CD4-positive, CD25-positive, alpha-beta regulatory T cell (primary cell): Measurements from ENCODE around the gene GPR107. TPM values are rescaled to one million over a fixed set of nuclear protein-coding genes. Genes with fewer than 3 reads are reported as not detected.
A peak's percentile ranks its signal among the peaks of the same experiment; 100 is the strongest.

Experiments used
- ATAC-seq, 2 donors: fragments of 150-1000 bp; cut with Tn5 transposase; one replicate each; pipeline ENCODE4 v1.10.0; 2021; ENCODE audit warnings: low read depth in 2 of 2, moderate number of reproducible peaks in 2 of 2, moderate library complexity in 1 of 2
- DNase-seq, 3 donors: peaks; one replicate each; pipeline versions ENCODE4 v3.0.0 to v3.0.0-alpha.2; 2012 to 2022; ENCODE audit warnings: mixed read lengths in 1 of 3
- H3K27ac ChIP-seq: one replicate; pipeline ENCODE4 v1.7.0; 2013; ENCODE audit warnings: mild to moderate bottlenecking, low read length; ENCODE audit not compliant: insufficient read depth, poor library complexity, severe bottlenecking
- H3K27me3 ChIP-seq: one replicate; pipeline ENCODE4 v1.7.0; 2013; ENCODE audit warnings: low read length; ENCODE audit not compliant: control insufficient read depth, insufficient read depth
- H3K36me3 ChIP-seq: one replicate; pipeline ENCODE4 v1.7.0; 2013; ENCODE audit warnings: mild to moderate bottlenecking, low read length, moderate library complexity; ENCODE audit not compliant: control insufficient read depth, insufficient read depth
- H3K4me1 ChIP-seq: 2 replicates; pipeline ENCODE4 v1.7.0; 2013; ENCODE audit warnings: mild to moderate bottlenecking, low read length; ENCODE audit not compliant: insufficient read depth, control insufficient read depth, poor library complexity, severe bottlenecking
- H3K4me3 ChIP-seq: one replicate; pipeline ENCODE4 v1.7.0; 2013; ENCODE audit warnings: low read depth, mild to moderate bottlenecking, low read length, moderate library complexity
- H3K9me3 ChIP-seq, 2 experiments: 1 replicate in 1 of 2; 2 replicates in 1 of 2; pipeline ENCODE4 v1.7.0; 2013; ENCODE audit warnings: low read length in 2 of 2, mild to moderate bottlenecking in 1 of 2, moderate library complexity in 1 of 2; ENCODE audit not compliant: control insufficient read depth in 2 of 2
- H3K27ac Mint-ChIP-seq, 3 donors: one replicate each; pipeline ENCODE4 v1.8.0; 2020 to 2022; ENCODE audit warnings: mild to moderate bottlenecking in 3 of 3, mixed read lengths in 3 of 3, moderate library complexity in 2 of 3
- H3K27me3 Mint-ChIP-seq: one replicate; pipeline ENCODE4 v1.8.0; 2022; ENCODE audit warnings: mild to moderate bottlenecking, mixed read lengths
- H3K36me3 Mint-ChIP-seq: one replicate; pipeline ENCODE4 v1.8.0; 2020; ENCODE audit warnings: mixed read lengths
- H3K4me1 Mint-ChIP-seq, 4 donors: one replicate each; pipeline ENCODE4 v1.8.0; 2020 to 2022; ENCODE audit warnings: mixed read lengths in 4 of 4, mild to moderate bottlenecking in 1 of 4
- H3K4me3 Mint-ChIP-seq, 4 donors: one replicate each; pipeline ENCODE4 v1.8.0; 2020 to 2022; ENCODE audit warnings: mild to moderate bottlenecking in 4 of 4, mixed read lengths in 4 of 4, moderate library complexity in 3 of 4
- H3K9me3 Mint-ChIP-seq, 7 donors: one replicate each; pipeline ENCODE4 v1.8.0; 2020 to 2022; ENCODE audit warnings: mixed read lengths in 7 of 7, mild to moderate bottlenecking in 3 of 7, moderate library complexity in 2 of 7
- polyA plus RNA-seq, 4 donors: library from polyadenylated mRNA; unstranded; fragments of 300-500 nt; fragmentation: Illumina TruSeq; gene quantifications; one replicate each; pipeline ENCODE4 v1.2.3, GENCODE V29; 2021
- total RNA-seq: library from RNA; stranded (reverse); gene quantifications from one replicate; pipeline ENCODE4 v1.2.3, GENCODE V29; 2022

Gene GPR107
- total and polyA plus RNA-seq, 5 donors from 2014 or later = 2.8 to 29.9 (median 3.3) TPM

DNA sequence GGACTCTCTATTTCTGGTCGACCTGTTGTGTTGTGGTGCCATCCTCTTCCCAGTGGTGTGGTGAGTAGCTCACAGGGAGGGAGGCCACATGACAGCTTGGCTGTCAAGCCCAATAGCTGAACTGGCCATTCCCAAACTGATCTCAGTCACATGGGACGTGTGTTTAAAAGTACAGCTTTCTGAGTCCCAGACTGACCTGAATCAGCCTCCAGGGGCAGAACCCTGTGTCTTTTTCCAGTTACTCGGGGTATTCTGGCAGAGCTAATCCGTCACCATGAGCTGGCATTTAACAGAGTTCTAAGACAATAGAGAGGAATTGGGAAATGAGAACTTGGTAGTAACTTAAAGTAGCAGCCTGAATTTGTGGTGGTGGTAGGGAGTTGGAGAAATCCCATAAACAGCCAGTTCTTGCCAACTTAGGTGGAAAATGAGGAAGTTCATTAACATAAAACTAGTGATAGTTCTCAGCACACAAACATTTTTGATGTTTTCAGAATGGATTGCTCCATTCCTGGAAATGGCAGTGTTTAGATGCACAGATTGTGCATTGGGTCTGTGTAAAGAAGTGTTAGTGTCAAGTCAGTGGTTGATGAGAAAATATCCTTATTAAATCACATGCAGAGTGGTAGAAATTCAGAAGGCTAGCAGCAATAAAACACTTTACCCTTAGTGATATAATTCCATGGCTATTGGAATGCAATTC lies 50.9 kb downstream of the GPR107 start:
- Mint-ChIP-seq H3K9me3 (no peaks in the 10 kb centered on the region), H3K4me3 (no peak overlapping the region), H3K4me1 (peaks cover 8 to 19% (median 14%) of the 10 kb centered on the region in 4 donors), H3K27ac (peak overlapping the region in 2 of 3 donors; percentile 62 to 83), H3K36me3 (peaks cover 32% of the 10 kb centered on the region), H3K27me3 (peaks cover 4% of the 10 kb centered on the region)
- no peaks in the 10 kb centered on the region for H3K9me3 ChIP-seq
- no peaks in the 10 kb centered on the region for H3K27me3 ChIP-seq
- no peak overlapping the region for H3K27ac ChIP-seq
- H3K4me1 ChIP-seq = peaks cover 12% of the 10 kb centered on the region
- no peak overlapping the region for H3K4me3 ChIP-seq
- ATAC-seq (no peak), DNase-seq (no peak)
- H3K36me3 ChIP-seq = peaks cover 54% of the 10 kb centered on the region

DNA sequence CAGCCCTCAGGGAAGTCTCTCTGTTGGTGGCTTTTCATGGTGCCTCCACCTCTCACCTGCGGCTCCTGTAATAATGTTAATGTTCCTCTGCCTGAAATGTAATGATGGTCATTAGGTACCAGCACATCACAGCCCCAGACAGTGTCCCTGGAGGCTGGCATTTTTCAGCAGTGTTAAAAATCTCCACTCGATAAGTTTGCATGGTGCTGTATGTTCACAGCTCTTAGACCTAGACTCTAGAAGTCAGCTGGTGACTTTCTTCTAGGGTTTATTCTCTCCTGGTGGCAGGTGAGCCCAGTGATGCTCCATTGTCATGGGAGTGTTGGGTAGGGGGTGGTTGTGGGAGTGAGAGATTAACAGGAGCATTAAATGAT lies 53.1 kb downstream of the GPR107 start:
- Mint-ChIP-seq H3K36me3 (peaks cover 43% of the 10 kb centered on the region), H3K4me1 (peaks cover 12 to 23% (median 14%) of the 10 kb centered on the region in 4 donors), H3K9me3 (no peaks in the 10 kb centered on the region), H3K27me3 (peaks cover 4% of the 10 kb centered on the region), H3K4me3 (no peak overlapping the region), H3K27ac (peak overlapping the region in 2 of 3 donors; percentile 52 to 83)
- H3K27me3 ChIP-seq = no peaks in the 10 kb centered on the region
- no peak for ATAC-seq
- peaks cover 12% of the 10 kb centered on the region for H3K4me1 ChIP-seq
- H3K36me3 ChIP-seq = peaks cover 50% of the 10 kb centered on the region
- no peaks in the 10 kb centered on the region for H3K9me3 ChIP-seq
- no peak overlapping the region for H3K4me3 ChIP-seq
- H3K27ac ChIP-seq = no peak overlapping the region
- DNase-seq = no peak

DNA sequence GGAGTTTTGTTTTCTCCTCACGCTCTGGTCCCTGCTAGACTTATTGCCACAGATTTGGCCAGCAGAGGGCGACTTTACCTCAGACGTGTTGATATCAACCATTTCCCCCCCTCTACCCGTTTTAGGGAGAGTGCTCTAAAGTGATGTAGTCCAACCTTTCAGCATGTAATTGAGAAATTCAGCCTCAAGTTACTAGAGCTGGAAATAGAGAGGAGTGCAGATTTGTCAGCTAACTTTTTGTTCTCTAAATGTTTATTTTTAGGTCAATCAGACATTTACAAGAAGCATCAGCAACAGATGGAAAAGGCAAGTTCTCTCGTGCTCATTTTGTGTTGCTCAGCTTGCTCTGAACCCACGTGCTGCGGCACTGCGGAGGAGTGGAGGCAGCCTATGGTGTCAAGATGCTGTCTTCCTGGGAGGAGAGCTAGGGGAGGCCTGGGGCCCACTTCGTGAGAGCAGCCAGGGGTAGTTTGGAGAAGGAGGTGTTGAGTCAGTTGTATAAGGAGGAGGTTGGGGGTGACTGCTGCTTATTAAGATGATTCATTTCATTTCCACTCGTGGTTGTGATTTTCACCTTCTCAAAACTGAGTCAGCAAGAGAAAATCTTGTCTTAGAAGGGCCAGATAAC lies 53.6 kb downstream of the GPR107 start:
- Mint-ChIP-seq H3K36me3 (peaks cover 45% of the 10 kb centered on the region), H3K27me3 (peaks cover 4% of the 10 kb centered on the region), H3K4me3 (peak overlapping the region in 1 of 4 donors; percentile 30), H3K4me1 (peaks cover 12 to 23% (median 15%) of the 10 kb centered on the region in 4 donors), H3K9me3 (no peaks in the 10 kb centered on the region), H3K27ac (peak overlapping the region; percentile 44 to 83 (median 52))
- no peaks in the 10 kb centered on the region for H3K27me3 ChIP-seq
- H3K4me3 ChIP-seq = no peak overlapping the region
- no peaks in the 10 kb centered on the region for H3K9me3 ChIP-seq
- H3K36me3 ChIP-seq = peaks cover 49% of the 10 kb centered on the region
- DNase-seq (peak; percentile 71 to 83 (median 80)), ATAC-seq (peak; percentile 79 to 82)
- H3K27ac ChIP-seq = peak overlapping the region; percentile 48
- peaks cover 12% of the 10 kb centered on the region for H3K4me1 ChIP-seq

DNA sequence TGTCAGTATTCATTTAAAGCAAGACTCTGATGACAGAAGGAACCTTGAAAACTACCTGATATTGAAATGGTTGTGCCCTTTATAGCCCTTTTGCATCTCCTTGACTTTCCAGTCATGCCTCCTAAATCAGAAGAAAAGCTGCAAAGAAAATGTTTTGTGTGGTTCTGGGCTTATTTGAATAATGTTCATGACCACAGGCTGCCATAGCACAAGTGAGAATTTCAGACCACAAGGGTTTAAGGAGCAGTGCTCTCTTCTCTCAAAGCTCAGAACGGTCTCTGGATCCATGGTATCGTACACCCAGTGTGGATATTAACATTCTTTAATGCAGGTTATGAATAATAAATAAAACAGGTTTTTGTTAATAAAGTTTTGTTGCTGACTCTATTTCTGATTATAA lies 54.2 kb downstream of the GPR107 start:
- peak overlapping the region in 2 of 3 donors; percentile 51 to 83 for H3K27ac Mint-ChIP-seq
- peaks cover 12 to 23% (median 15%) of the 10 kb centered on the region in 4 donors for H3K4me1 Mint-ChIP-seq
- no peaks in the 10 kb centered on the region for H3K9me3 Mint-ChIP-seq
- Histone ChIP-seq H3K9me3 (no peaks in the 10 kb centered on the region), H3K27me3 (no peaks in the 10 kb centered on the region), H3K4me3 (no peak overlapping the region), H3K36me3 (peaks cover 46% of the 10 kb centered on the region), H3K4me1 (peaks cover 12% of the 10 kb centered on the region), H3K27ac (no peak overlapping the region)
- H3K36me3 Mint-ChIP-seq = peaks cover 45% of the 10 kb centered on the region
- peak overlapping the region in 1 of 4 donors; percentile 30 for H3K4me3 Mint-ChIP-seq
- DNase-seq (no peak), ATAC-seq (no peak)
- peaks cover 4% of the 10 kb centered on the region for H3K27me3 Mint-ChIP-seq

DNA sequence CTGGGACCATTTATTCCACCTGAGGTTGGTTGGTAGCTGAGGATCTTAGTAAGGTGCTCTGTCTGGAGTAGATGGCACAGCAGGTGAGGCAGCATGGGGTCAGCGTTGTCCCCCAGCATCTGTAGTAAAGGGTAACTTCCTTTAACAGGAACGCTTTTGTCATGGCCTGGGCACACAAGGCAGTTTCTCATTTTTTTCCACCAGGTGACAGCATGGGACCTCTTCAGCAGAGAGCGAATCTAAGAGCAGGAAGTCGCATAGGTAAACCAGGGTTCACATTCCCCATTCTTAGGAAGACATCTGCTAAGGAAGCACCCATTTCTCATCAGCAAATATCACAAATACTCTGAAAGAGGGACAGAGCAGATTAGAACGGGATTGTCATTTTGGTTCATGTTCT lies 56.5 kb downstream of the GPR107 start:
- no peaks in the 10 kb centered on the region for H3K27me3 ChIP-seq
- no peak overlapping the region for H3K4me3 ChIP-seq
- peaks cover 12 to 23% (median 15%) of the 10 kb centered on the region in 4 donors for H3K4me1 Mint-ChIP-seq
- no peak for ATAC-seq
- DNase-seq = peak in 2 of 3 donors; percentile 36 to 52
- H3K9me3 ChIP-seq = no peaks in the 10 kb centered on the region
- no peaks in the 10 kb centered on the region for H3K9me3 Mint-ChIP-seq
- H3K36me3 ChIP-seq = peaks cover 37% of the 10 kb centered on the region
- no peak overlapping the region for H3K27ac ChIP-seq
- H3K36me3 Mint-ChIP-seq = peaks cover 32% of the 10 kb centered on the region
- peak overlapping the region in 2 of 3 donors; percentile 76 for H3K27ac Mint-ChIP-seq
- peaks cover 12% of the 10 kb centered on the region for H3K4me1 ChIP-seq
- H3K27me3 Mint-ChIP-seq = peaks cover 4% of the 10 kb centered on the region
- no peak overlapping the region for H3K4me3 Mint-ChIP-seq

DNA sequence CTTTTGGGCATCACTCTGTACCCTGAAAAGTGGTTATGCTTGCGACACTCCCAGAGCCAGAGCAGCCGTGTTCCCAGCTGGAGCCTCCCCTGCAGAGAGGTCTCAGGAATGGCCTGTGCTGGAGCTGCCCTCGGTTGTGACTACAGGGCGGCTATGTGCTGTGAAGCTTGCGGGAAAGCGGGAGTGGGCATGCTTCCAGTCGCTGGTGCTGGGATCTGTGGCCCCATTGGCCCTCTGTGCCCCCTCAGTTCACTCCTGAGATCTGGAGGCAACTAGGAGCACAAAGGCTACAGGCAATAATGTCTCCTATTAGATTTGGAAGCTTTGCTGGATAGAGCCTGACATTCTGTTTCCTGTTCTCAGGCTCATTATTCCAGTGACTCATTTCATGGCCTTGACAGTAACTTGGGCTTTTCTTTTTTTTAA lies 56.9 kb downstream of the GPR107 start:
- DNase-seq = no peak
- H3K27ac ChIP-seq = no peak overlapping the region
- no peaks in the 10 kb centered on the region for H3K9me3 ChIP-seq
- no peak for ATAC-seq
- no peak overlapping the region for H3K4me3 ChIP-seq
- no peaks in the 10 kb centered on the region for H3K9me3 Mint-ChIP-seq
- peaks cover 12 to 23% (median 15%) of the 10 kb centered on the region in 4 donors for H3K4me1 Mint-ChIP-seq
- H3K4me1 ChIP-seq = peaks cover 12% of the 10 kb centered on the region
- H3K27ac Mint-ChIP-seq = peak overlapping the region in 1 of 3 donors; percentile 76
- H3K27me3 Mint-ChIP-seq = peaks cover 4% of the 10 kb centered on the region
- H3K36me3 ChIP-seq = peaks cover 34% of the 10 kb centered on the region
- H3K4me3 Mint-ChIP-seq = no peak overlapping the region
- H3K27me3 ChIP-seq = no peaks in the 10 kb centered on the region
- H3K36me3 Mint-ChIP-seq = peaks cover 30% of the 10 kb centered on the region

DNA sequence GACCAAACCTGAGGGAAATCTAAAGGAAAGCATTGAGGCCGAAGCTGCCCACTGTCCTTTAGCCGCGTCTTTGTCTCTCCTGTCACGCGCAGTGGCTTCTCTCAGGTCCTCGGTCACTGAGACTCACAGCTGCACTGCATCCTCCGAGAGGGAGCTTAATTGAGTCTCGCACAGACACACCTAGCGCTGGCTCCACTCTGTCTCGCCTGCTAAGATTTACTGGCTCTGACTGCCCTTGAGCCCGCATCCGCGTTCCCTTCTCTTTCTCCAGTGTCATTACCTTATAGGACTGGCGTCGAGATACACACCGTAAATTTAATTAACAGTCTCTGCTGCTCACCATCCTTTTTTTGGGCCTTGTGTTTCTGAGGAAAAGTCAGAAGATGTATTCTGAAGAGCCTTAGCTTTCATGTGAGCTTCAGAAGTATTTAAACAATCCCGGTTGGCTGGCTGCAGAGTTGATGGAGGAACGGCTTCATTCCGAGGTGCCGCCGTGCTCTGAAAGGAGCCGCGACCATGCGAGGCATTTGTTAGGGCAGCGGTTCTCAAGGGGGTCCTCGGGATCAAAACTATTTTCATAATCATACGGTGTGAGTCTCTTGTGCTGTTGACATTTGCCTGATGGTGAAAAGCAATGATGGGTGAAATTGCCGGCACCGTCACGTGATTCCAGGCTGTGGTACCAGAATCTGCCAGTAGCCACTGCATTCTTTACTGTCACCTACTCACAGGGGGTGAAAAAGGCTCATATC lies 58.3 kb downstream of the GPR107 start:
- H3K4me1 Mint-ChIP-seq = peaks cover 10 to 21% (median 12%) of the 10 kb centered on the region in 4 donors
- Histone ChIP-seq H3K27ac (no peak overlapping the region), H3K4me3 (no peak overlapping the region), H3K27me3 (no peaks in the 10 kb centered on the region), H3K9me3 (no peaks in the 10 kb centered on the region), H3K36me3 (peaks cover 32% of the 10 kb centered on the region), H3K4me1 (peaks cover 9% of the 10 kb centered on the region)
- peak overlapping the region in 1 of 3 donors; percentile 6 for H3K27ac Mint-ChIP-seq
- DNase-seq (no peak), ATAC-seq (no peak)
- no peaks in the 10 kb centered on the region for H3K9me3 Mint-ChIP-seq
- H3K27me3 Mint-ChIP-seq = peaks cover 4% of the 10 kb centered on the region
- no peak overlapping the region for H3K4me3 Mint-ChIP-seq
- H3K36me3 Mint-ChIP-seq = peaks cover 29% of the 10 kb centered on the region
